GM23338 (cell line): ENCODE data around the gene P2RY8. TPM values are rescaled to one million over a fixed set of nuclear protein-coding genes. Genes with fewer than 3 reads are reported as not detected.

Source experiments
- ATAC-seq: fragments of 200-7000 bp; cut with Tn5 transposase; 3 replicates; pipeline ENCODE4 v1.9.1; 2020
- DNase-seq: peaks from one replicate; pipeline ENCODE4 v3.0.0-alpha.2; 2015; ENCODE audit warnings: low spot score
- H2AFZ ChIP-seq: fragments of 200-600 bp; sonication (generic); 2 replicates; pipeline ENCODE4 v1.8.0; 2016; ENCODE audit warnings: antibody characterized with exemption, mild to moderate bottlenecking, moderate library complexity
- H3F3A ChIP-seq: fragments of 200-600 bp; sonication (generic); replicated peaks from 2 replicates; pipeline ENCODE4 v1.8.0; 2017; ENCODE audit warnings: antibody characterized with exemption, mixed run types, low read depth
- H3K27ac ChIP-seq: fragments of 200-600 bp; sonication (generic); 2 replicates; pipeline ENCODE4 v1.6.1; 2016; ENCODE audit warnings: low read depth
- H3K27me3 ChIP-seq: fragments of 200-600 bp; sonication (generic); 2 replicates; pipeline ENCODE4 v1.8.0; 2016; ENCODE audit warnings: mild to moderate bottlenecking, mixed run types, moderate library complexity; ENCODE audit not compliant: insufficient read depth
- H3K36me3 ChIP-seq: fragments of 200-600 bp; sonication (generic); 2 replicates; pipeline ENCODE4 v1.8.0; 2016; ENCODE audit warnings: mild to moderate bottlenecking; ENCODE audit not compliant: insufficient read depth
- H3K4me1 ChIP-seq: fragments of 200-600 bp; sonication (generic); 2 replicates; pipeline ENCODE4 v1.8.0; 2016; ENCODE audit warnings: mild to moderate bottlenecking, moderate library complexity; ENCODE audit not compliant: insufficient read depth
- H3K4me2 ChIP-seq: fragments of 200-600 bp; sonication (generic); 2 replicates; pipeline ENCODE4 v1.7.1; 2017; ENCODE audit warnings: mixed run types
- H3K4me3 ChIP-seq: fragments of 200-600 bp; sonication (generic); 2 replicates; pipeline ENCODE4 v1.6.1; 2016; ENCODE audit warnings: mixed run types
- H3K79me2 ChIP-seq: fragments of 200-600 bp; sonication (generic); replicated peaks from 2 replicates; pipeline ENCODE4 v1.8.0; 2017; ENCODE audit warnings: mild to moderate bottlenecking; ENCODE audit not compliant: insufficient read depth
- H3K9me2 ChIP-seq: fragments of 200-600 bp; sonication (generic); 2 replicates; pipeline ENCODE4 v1.8.0; 2017; ENCODE audit not compliant: insufficient read depth
- H4K20me1 ChIP-seq: fragments of 200-600 bp; sonication (generic); replicated peaks from 2 replicates; pipeline ENCODE4 v1.8.0; 2017; ENCODE audit warnings: mild to moderate bottlenecking; ENCODE audit not compliant: insufficient read depth
- H3K27ac Mint-ChIP-seq: 2 replicates; pipeline ENCODE4 v1.8.0; 2020; ENCODE audit warnings: inconsistent platforms, mild to moderate bottlenecking, moderate library complexity, mixed read lengths
- H3K27me3 Mint-ChIP-seq: 3 replicates; pipeline ENCODE4 v1.8.0; 2022; ENCODE audit warnings: low read depth, mild to moderate bottlenecking, moderate library complexity, mixed read lengths, inconsistent platforms; ENCODE audit not compliant: insufficient read depth, poor library complexity
- H3K36me3 Mint-ChIP-seq: 3 replicates; pipeline ENCODE4 v1.8.0; 2021; ENCODE audit warnings: low read depth, mild to moderate bottlenecking, inconsistent platforms, moderate library complexity, mixed read lengths
- H3K4me1 Mint-ChIP-seq: 3 replicates; pipeline ENCODE4 v1.8.0; 2020; ENCODE audit warnings: mild to moderate bottlenecking, inconsistent platforms, mixed read lengths
- H3K4me3 Mint-ChIP-seq: 3 replicates; pipeline ENCODE4 v1.8.0; 2021; ENCODE audit warnings: moderate library complexity, mild to moderate bottlenecking, inconsistent platforms, mixed read lengths
- H3K9me3 Mint-ChIP-seq: 3 replicates; pipeline ENCODE4 v1.8.0; 2020; ENCODE audit warnings: moderate library complexity, mild to moderate bottlenecking, inconsistent platforms, mixed read lengths
- CREB1 ChIP-seq: fragments of 250-450 bp; sonication (Bioruptor Pico); IDR thresholded peaks from 2 replicates; pipeline ENCODE4 v1.5.0; 2020; ENCODE audit warnings: low read depth, mild to moderate bottlenecking, moderate library complexity
- CTCF ChIP-seq, 2 experiments: fragments of 200-600 bp in 1 of 2; sonication (generic) in 1 of 2; conservative IDR thresholded peaks; 2 replicates each; pipeline versions ENCODE4 v1.5.1 to v1.6.1; 2016 to 2017; ENCODE audit warnings: antibody characterized with exemption in 2 of 2, low read depth in 2 of 2, mild to moderate bottlenecking in 2 of 2, moderate library complexity in 1 of 2
- ETS1 ChIP-seq: IDR thresholded peaks from 2 replicates; pipeline ENCODE4 v1.6.1; 2016; ENCODE audit warnings: antibody characterized with exemption
- EZH2 ChIP-seq: fragments of 200-600 bp; sonication (generic); IDR thresholded peaks from one replicate; pipeline ENCODE4 v1.8.0; 2017; ENCODE audit warnings: antibody characterized with exemption, mild to moderate bottlenecking, low read depth; ENCODE audit not compliant: unreplicated experiment
- EZH2phosphoT487 ChIP-seq: fragments of 200-600 bp; sonication (generic); IDR thresholded peaks from one replicate; pipeline ENCODE4 v1.8.1; 2018; ENCODE audit warnings: antibody characterized with exemption; ENCODE audit not compliant: unreplicated experiment
- JUNB ChIP-seq: IDR thresholded peaks from one replicate; pipeline ENCODE4 v1.6.1; 2016; ENCODE audit warnings: antibody characterized with exemption; ENCODE audit not compliant: unreplicated experiment
- NANOG ChIP-seq: IDR thresholded peaks from 2 replicates; pipeline ENCODE4 v1.6.1; 2016; ENCODE audit warnings: antibody characterized with exemption, borderline replicate concordance
- POLR2AphosphoS5 ChIP-seq: IDR thresholded peaks from 2 replicates; pipeline ENCODE4 v1.6.1; 2016; ENCODE audit warnings: antibody characterized with exemption, low read depth
- REST ChIP-seq: IDR thresholded peaks from one replicate; pipeline ENCODE4 v1.6.1; 2018; ENCODE audit warnings: antibody characterized with exemption; ENCODE audit not compliant: unreplicated experiment
- STAT1 ChIP-seq: IDR thresholded peaks from one replicate; pipeline ENCODE4 v1.6.1; 2016; ENCODE audit warnings: antibody characterized with exemption; ENCODE audit not compliant: unreplicated experiment
- ZNF114 ChIP-seq: fragments of 250-450 bp; sonication (Bioruptor Pico); IDR thresholded peaks from 2 replicates; pipeline ENCODE4 v1.5.0; 2020; ENCODE audit warnings: mild to moderate bottlenecking, moderate library complexity
- ZNF331 ChIP-seq: fragments of 250-450 bp; sonication (Bioruptor Pico); IDR thresholded peaks from 2 replicates; pipeline ENCODE4 v1.5.0; 2020; ENCODE audit warnings: low read depth, mild to moderate bottlenecking, moderate library complexity
- ZNF462 ChIP-seq: fragments of 250-450 bp; sonication (Bioruptor Pico); IDR thresholded peaks from 2 replicates; pipeline ENCODE4 v1.5.0; 2020; ENCODE audit warnings: mild to moderate bottlenecking, moderate library complexity
- polyA plus RNA-seq: library from polyadenylated mRNA; unstranded; fragments of >200 nt; fragmentation: Nextera tagmentation; extraction: Ambion mirVana; gene quantifications from 2 replicates; pipeline ENCODE4 v1.2.1, GENCODE V29; 2016
- total RNA-seq: library from RNA; depleted of rRNA; stranded (reverse); fragments of >200 nt; shearing (Covaris generic); gene quantifications from 2 replicates; pipeline ENCODE4 v1.2.3, GENCODE V29; 2014

The P2RY8 gene
- total and polyA plus RNA-seq, 2 experiments from 2014 or later, result 0.24 TPM; not detected in 1

- peaks cover 73% of the 10 kb centered on the region for H3K9me3 Mint-ChIP-seq
- peaks cover 84% of the 10 kb centered on the region for H3K79me2 ChIP-seq
Measured at GRCh38 chrX:1449036-1449822, 87.8 kb downstream of the P2RY8 start.

More at GRCh38 chrX:1449036-1449822, 87.8 kb downstream of the P2RY8 start:
- no peak for TF ChIP-seq STAT1
- no peak for TF ChIP-seq EZH2phosphoT487
- TF ChIP-seq ZNF462 (CRISPR knock-in tag), result no peak
- no peak for TF ChIP-seq REST
- TF ChIP-seq EZH2, result no peak
- TF ChIP-seq CREB1 (CRISPR knock-in tag), result no peak
- no peak for TF ChIP-seq POLR2AphosphoS5
- TF ChIP-seq JUNB, result no peak
- no peak for TF ChIP-seq NANOG
- TF ChIP-seq ZNF331 (CRISPR knock-in tag), result no peak
- no peak for TF ChIP-seq CTCF (conservative IDR thresholded peaks at IDR 0.05; ENCODE audit: low read depth in 2 of 2)
- no peak for TF ChIP-seq ETS1
- TF ChIP-seq ZNF114, result no peak
- DNase-seq (no peak), ATAC-seq (no peak)
- Histone ChIP-seq H3K4me2 (no peak overlapping the region), H4K20me1 (peaks cover 5% of the 10 kb centered on the region), H3K4me3 (no peak overlapping the region), H3K9me2 (peaks cover 25% of the 10 kb centered on the region), H3F3A (peaks cover 8% of the 10 kb centered on the region; the same call in 1 of the 2 replicates), H3K4me1 (no peaks in the 10 kb centered on the region), H3K27me3 (no peaks in the 10 kb centered on the region), H2AFZ (no peak overlapping the region), H3K36me3 (no peaks in the 10 kb centered on the region), H3K27ac (no peak overlapping the region)
- Mint-ChIP-seq H3K36me3 (peaks cover 60% of the 10 kb centered on the region), H3K27ac (no peak overlapping the region), H3K4me3 (no peak overlapping the region), H3K27me3 (peaks cover 26% of the 10 kb centered on the region), H3K4me1 (no peaks in the 10 kb centered on the region)
